Stimulated activated CD4-positive, alpha-beta T cell treated with anti-CD3 and anti-CD28 coated beads, TNF-alpha, amount 100 ng/mL, for 4 hours (primary cell): Measurements from ENCODE around the gene TGFB1.
"Not testable (repeated sequence)": the region's sequence is repeated elsewhere in the genome, so short reads cannot be mapped to it uniquely, and the experiment has no call there.

Experiments
- DNase-seq, 3 experiments: peaks; one replicate each; pipeline ENCODE4 v3.0.0-alpha.2; 2020; ENCODE audit warnings: low read depth in 3 of 3

Gene TGFB1

DNA sequence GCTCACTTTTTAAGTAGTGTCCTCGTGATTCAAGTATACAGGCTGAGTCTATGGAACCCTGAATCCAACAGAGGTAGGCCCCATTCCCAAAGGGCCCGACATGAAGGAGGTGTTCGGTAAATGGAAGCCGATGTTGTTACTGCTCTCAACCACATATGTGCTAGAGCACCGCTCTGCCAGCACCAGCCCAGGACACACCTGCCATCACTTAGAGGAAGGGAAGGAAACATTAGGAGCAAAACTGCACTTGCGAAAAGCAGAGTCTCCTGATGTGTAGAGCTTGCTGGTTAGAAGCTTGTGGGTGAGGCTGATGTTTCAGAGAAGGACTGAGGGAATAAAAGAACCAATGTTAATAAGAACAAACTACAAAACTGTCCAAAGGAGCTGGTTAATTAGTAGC, 53.2 kb downstream of the TGFB1 start:
- no peak for DNase-seq

DNA sequence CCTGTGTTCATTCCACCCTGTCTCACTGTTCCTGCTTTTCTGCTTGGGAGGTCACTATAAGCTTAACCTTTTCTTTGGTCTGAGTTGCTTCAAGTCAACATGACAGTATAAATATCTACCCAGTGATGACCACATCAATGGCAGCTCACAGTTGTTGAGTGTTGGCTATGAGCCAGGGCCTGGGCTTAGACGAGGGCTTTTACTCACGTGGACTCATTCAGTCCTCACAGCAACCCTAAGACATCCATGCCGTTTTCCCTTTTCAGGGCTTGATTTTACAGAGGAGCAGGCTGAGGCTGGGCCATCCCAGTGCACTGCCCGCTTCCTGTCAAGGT, 54.0 kb downstream of the TGFB1 start:
- no peak for DNase-seq

DNA sequence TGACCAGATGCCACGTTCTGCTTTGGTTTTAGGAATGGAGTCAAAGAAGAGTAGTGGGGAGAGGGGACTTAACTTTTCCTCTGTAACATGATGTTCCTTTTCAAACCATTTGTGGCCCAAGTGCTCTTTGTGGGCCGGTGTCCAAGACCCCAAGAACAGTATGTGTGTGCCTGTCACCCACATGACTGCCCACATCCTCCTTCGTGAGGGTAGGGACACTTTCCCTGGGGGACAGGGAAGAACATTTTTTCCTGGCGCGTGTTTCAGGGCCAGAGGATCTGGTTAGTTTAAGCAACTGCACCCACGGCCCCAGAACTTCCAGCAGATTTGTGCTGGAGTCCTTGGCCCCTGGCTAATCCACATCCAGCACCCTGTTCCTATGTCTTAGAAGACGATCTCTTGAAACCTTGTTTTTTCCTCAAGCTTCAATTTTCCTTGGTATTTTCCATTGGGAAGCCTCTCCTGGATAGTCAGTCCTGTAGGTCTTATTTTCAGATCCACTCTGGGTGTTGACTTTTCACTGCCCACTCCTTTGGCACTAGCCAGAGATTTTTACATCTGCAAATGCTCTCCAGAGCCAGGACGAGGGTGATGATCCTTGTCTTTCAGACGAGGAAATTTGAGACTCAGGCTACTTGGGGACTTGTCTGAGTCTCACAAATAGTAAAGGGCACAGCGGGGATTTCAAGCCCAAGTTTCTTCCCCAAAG, 54.5 kb downstream of the TGFB1 start:
- DNase-seq: no peak

DNA sequence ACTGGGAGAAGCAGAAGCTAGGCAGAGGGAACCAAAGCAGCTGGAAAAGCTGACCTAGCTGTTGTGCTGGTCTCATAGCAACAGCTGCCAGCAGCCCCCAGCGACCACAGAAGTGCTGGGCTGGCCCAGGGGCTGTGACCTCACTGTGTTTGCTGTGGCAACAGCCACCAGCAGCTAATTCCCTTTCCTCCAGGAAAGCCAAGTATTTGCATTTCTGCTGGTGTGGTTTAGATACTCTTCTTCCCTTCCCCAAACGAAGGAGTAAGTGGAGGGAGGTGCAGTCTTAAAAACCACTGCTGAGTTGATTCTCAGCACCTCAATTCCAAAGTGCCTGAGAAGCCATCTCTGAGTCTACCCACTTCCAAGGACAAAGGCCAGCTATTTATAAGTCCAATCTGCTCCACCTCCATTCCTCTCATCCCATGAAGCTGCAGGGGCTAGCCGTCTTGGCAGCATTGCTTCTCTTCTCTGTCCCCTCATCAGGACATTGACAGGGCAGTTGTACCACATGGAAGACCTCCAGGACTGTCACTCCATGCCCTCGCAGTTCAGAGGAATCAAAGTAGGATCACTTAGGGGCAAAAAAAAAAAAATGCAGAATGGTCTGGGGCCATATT, 55.3 kb downstream of the TGFB1 start:
- no peak for DNase-seq

DNA sequence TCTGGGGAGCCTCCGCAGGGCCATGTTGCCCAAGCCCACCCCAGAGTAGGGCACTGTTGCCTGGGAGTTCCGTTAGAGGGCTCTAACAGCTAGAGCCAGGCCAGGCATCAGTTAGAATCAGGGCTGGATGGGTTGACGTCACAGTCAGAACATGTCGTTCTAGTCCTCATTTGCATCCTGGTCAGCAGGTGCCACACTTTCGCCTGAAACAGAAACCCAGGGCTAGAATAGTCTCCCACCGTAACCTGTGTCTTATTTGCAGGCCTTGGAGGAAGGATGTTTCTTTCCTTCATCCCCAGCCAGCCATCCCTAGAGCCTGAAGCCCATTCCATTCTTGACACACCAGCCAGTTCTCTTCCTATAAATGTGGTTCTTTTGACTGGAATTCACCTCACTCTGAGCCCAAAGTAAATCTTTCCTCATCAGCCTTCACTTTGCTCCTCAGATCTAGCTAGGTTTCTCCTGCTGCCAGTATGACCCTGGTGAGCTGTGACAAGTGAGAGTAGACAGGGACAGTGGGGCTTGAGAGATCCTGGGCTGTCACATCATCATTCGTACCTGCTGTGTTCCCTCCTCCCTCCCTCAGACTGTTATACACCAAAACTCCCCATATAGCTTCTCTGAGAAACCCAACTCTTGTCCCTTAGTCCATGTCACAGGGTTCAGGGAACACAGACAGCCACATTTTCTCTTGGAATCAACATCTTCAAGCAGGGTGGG, 55.9 kb downstream of the TGFB1 start:
- DNase-seq: no peak

DNA sequence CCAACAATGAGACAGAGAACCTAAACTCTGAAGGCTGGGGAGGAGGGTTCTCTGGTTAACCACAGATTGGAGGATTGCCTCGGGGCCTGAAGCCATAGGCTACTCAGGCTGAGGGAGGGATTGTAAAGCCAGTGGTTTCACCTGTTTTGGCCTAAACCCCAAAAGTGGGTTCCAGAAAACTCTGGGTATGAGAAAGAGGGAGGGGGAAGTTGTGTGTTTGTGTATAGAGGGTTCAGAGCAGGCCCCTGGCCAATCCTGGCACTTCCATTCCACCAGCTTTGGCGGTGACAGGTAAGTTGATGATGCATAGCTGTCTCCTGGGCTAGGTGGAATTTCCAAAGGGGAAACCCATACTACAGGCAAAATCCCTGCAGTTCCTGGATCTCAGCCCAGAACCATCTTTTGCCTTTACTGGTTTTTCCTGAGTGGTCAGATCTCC, 57.3 kb downstream of the TGFB1 start:
- DNase-seq: no peak

DNA sequence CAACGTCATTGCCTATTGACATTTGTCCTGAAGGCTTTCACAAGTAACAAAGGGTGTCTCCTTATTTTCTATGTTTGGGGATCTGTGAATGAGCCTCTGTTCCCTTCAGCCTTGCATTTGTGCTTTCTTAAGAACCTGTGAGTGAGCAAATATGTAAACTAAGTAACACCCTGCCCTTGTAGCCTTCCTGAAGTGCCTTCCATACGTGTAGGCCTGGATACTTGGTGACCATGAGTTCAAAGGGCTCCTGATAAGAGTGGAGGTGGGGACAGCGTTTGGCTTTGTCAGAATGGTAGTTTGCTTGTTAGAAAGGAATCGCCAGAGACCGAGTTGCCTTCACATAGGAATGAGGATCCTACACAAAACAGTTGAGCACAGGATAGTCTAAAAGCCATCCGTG, 58.2 kb downstream of the TGFB1 start:
- DNase-seq: no peak

DNA sequence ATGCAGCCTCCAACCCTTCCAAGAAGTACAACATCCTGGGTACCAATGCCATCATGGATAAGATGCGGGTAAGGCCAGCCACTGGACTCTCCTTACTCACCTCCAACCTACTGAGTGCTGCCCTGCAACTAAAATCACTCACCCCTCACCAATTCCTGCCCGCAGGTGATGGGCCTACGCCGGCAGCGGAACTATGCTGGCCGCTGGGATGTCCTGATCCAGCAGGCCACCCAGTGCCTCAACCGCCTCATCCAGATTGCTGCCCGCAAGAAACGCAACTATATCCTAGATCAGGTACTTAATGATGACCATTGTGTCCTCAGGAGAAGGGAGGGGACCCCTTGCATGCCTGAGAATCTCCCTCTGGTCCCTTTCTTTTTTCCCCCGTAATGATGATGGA, 59.3 kb downstream of the TGFB1 start:
- DNase-seq: no peak

DNA sequence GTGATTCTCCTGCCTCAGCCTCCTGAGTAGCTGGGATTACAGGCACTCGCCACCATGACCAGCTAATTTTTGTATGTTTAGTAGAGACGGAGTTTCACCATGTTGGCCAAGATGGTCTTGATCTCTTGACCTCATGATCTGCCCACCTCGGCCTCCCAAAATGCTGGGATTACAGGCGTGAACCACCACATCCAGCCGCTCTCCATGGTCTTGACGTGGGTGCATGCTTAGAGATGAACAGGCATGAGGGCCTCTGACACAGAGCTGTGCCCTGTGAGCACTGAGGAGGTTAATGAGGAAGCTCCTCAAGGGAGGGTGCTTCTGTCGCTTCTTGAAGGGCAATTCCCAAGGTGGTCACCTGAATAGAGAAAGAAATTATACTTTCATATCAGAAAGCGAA, 63.9 kb downstream of the TGFB1 start:
- DNase-seq: not testable (repeated sequence)

DNA sequence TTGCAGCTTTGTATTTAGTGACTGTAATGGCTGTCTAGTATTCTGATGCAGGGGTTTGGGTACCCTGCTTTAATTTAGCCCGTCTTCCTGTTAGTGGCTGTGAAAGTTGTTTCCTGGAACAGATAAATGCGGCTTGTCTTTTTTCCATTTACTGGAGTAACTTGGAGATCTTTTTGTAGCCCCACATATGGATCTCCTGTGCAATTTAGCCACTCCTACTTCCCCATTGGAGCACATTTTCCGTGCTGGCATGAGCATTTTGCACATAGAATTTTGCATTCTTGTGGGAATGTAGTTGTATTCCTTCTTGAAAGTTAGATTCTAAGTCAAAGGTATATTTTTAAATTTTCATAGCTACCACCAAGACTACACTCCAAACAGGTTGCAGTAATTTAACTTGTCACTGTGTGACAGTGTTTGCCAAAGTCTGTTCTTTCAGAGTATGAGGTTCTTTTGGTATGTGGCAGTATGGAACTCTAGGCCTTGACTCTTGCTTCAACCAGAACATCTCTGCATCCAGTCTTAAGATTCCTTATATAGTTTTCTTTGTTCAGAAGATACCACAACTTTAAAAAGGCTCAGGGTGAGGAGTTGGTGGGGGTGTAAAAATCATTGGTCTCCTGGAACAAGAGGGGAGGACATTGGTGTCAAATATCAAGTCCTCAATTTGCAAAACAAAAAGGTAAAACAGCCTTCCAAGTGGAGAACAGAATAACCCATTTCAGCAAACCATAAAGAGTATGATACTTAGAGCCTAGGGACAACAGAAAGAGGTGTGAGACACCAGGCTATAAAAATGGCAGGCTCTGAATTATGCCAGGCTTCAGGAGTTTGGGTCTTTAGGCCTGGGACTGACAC, 64.8 kb downstream of the TGFB1 start:
- DNase-seq: no peak
